H9 (cell line): Measurements from ENCODE around the gene CCR2. TPM values are rescaled to one million over a fixed set of nuclear protein-coding genes. Genes with fewer than 3 reads are reported as not detected.

Source experiments
- DNase-seq: peaks from one replicate; pipeline ENCODE4 v3.0.0-alpha.2; 2017
- H2AFZ ChIP-seq: one replicate; pipeline ENCODE4 v1.6.1; 2013; ENCODE audit warnings: mild to moderate bottlenecking, low read length, control low read depth, moderate library complexity
- H2AK5ac ChIP-seq: 2 replicates; pipeline ENCODE4 v1.6.1; 2013; ENCODE audit warnings: low read length, control low read depth, mixed read lengths; ENCODE audit not compliant: insufficient read length
- H2BK120ac ChIP-seq: one replicate; pipeline ENCODE4 v1.6.1; 2013; ENCODE audit warnings: low read depth, mild to moderate bottlenecking, low read length, control low read depth, inconsistent platforms; ENCODE audit not compliant: poor library complexity, severe bottlenecking
- H2BK12ac ChIP-seq: 2 replicates; pipeline ENCODE4 v1.6.1; 2013; ENCODE audit warnings: low read length, control low read depth, mixed read lengths, low read depth; ENCODE audit not compliant: insufficient read length
- H2BK15ac ChIP-seq: 2 replicates; pipeline ENCODE4 v1.6.1; 2013; ENCODE audit warnings: low read depth, low read length, control low read depth
- H2BK20ac ChIP-seq: one replicate; pipeline ENCODE4 v1.6.1; 2013; ENCODE audit warnings: low read depth, mild to moderate bottlenecking, low read length, control low read depth, inconsistent platforms; ENCODE audit not compliant: poor library complexity, severe bottlenecking
- H2BK5ac ChIP-seq: 2 replicates; pipeline ENCODE4 v1.6.1; 2013; ENCODE audit warnings: low read length, control low read depth, mixed read lengths; ENCODE audit not compliant: insufficient read length
- H3K14ac ChIP-seq: 2 replicates; pipeline ENCODE4 v1.6.1; 2013; ENCODE audit warnings: low read length, control low read depth; ENCODE audit not compliant: insufficient read depth
- H3K18ac ChIP-seq: 2 replicates; pipeline ENCODE4 v1.6.1; 2013; ENCODE audit warnings: low read depth, mild to moderate bottlenecking, mixed read lengths, low read length, control low read depth; ENCODE audit not compliant: insufficient read length
- H3K23ac ChIP-seq: 2 replicates; pipeline ENCODE4 v1.6.1; 2013; ENCODE audit warnings: low read length, control low read depth, mixed read lengths, low read depth; ENCODE audit not compliant: insufficient read length
- H3K23me2 ChIP-seq: 2 replicates; pipeline ENCODE4 v1.6.1; 2013; ENCODE audit warnings: low read depth, mild to moderate bottlenecking, mixed read lengths, low read length, control low read depth; ENCODE audit not compliant: insufficient read length, poor library complexity, severe bottlenecking
- H3K27ac ChIP-seq: 2 replicates; pipeline ENCODE4 v1.5.1; 2013; ENCODE audit warnings: low read length, control low read depth, mixed read lengths, low read depth; ENCODE audit not compliant: insufficient read length
- H3K27me3 ChIP-seq: 2 replicates; pipeline ENCODE4 v1.6.1; 2013; ENCODE audit warnings: low read length, control low read depth, inconsistent platforms; ENCODE audit not compliant: insufficient read depth
- H3K4ac ChIP-seq: 2 replicates; pipeline ENCODE4 v1.6.1; 2013; ENCODE audit warnings: low read depth, mild to moderate bottlenecking, control low read depth, inconsistent platforms, low read length, moderate library complexity
- H3K4me1 ChIP-seq: 2 replicates; pipeline ENCODE4 v1.6.1; 2013; ENCODE audit warnings: low read length, control low read depth, inconsistent platforms; ENCODE audit not compliant: insufficient read depth
- H3K4me2 ChIP-seq: 2 replicates; pipeline ENCODE4 v1.6.1; 2013; ENCODE audit warnings: low read length, control low read depth, mixed read lengths; ENCODE audit not compliant: insufficient read length, insufficient read depth
- H3K56ac ChIP-seq: 2 replicates; pipeline ENCODE4 v1.6.1; 2013; ENCODE audit warnings: low read depth, mild to moderate bottlenecking, mixed read lengths, low read length, control low read depth; ENCODE audit not compliant: insufficient read length
- H3K79me1 ChIP-seq: 2 replicates; pipeline ENCODE4 v1.6.1; 2013; ENCODE audit warnings: low read depth, mild to moderate bottlenecking, moderate library complexity, low read length, control low read depth, inconsistent platforms; ENCODE audit not compliant: insufficient read depth, poor library complexity, severe bottlenecking
- H3K79me2 ChIP-seq: 2 replicates; pipeline ENCODE4 v1.6.1; 2013; ENCODE audit warnings: low read length, control low read depth, inconsistent platforms; ENCODE audit not compliant: insufficient read depth
- H3K9ac ChIP-seq: 2 replicates; pipeline ENCODE4 v1.6.1; 2013; ENCODE audit warnings: low read length, control low read depth, mixed read lengths; ENCODE audit not compliant: insufficient read length; ENCODE audit errors: extremely low read depth
- H3K9me3 ChIP-seq: one replicate; pipeline ENCODE4 v1.6.1; 2013; ENCODE audit warnings: low read depth, low read length, inconsistent platforms; ENCODE audit not compliant: control insufficient read depth
- H3T11ph ChIP-seq: one replicate; pipeline ENCODE4 v1.6.1; 2013; ENCODE audit warnings: mild to moderate bottlenecking, low read length, control low read depth, inconsistent platforms
- H4K20me1 ChIP-seq: one replicate; pipeline ENCODE4 v1.6.1; 2013; ENCODE audit not compliant: control insufficient read depth, insufficient read length, insufficient read depth
- H4K5ac ChIP-seq: 2 replicates; pipeline ENCODE4 v1.6.1; 2013; ENCODE audit warnings: low read depth, mild to moderate bottlenecking, mixed read lengths, low read length, control low read depth; ENCODE audit not compliant: insufficient read length
- H4K8ac ChIP-seq: replicated peaks from 2 replicates; pipeline ENCODE4 v1.6.1; 2013; ENCODE audit warnings: low read length, control low read depth, mixed read lengths, low read depth; ENCODE audit not compliant: insufficient read length
- H4K91ac ChIP-seq: 2 replicates; pipeline ENCODE4 v1.6.1; 2013; ENCODE audit warnings: low read depth, mild to moderate bottlenecking, moderate library complexity, mixed read lengths, low read length, control low read depth; ENCODE audit not compliant: insufficient read length
- H3K27ac Mint-ChIP-seq, 3 experiments: 2 replicates in 2 of 3; 3 replicates in 1 of 3; pipeline ENCODE4 v1.8.0; 2020 to 2021; ENCODE audit warnings: mixed read lengths in 3 of 3, mild to moderate bottlenecking in 1 of 3, moderate library complexity in 1 of 3
- H3K27me3 Mint-ChIP-seq: 2 replicates; pipeline ENCODE4 v1.8.0; 2021; ENCODE audit warnings: low read depth, mild to moderate bottlenecking, moderate library complexity, mixed read lengths
- H3K36me3 Mint-ChIP-seq, 3 experiments: 2 replicates in 2 of 3; 3 replicates in 1 of 3; pipeline ENCODE4 v1.8.0; 2020 to 2021; ENCODE audit warnings: low read depth in 3 of 3, mixed read lengths in 3 of 3; ENCODE audit not compliant: insufficient read depth in 1 of 3
- H3K4me1 Mint-ChIP-seq, 2 experiments: 2 replicates each; pipeline ENCODE4 v1.8.0; 2020; ENCODE audit warnings: mixed read lengths in 2 of 2
- H3K4me3 Mint-ChIP-seq, 2 experiments: 2 replicates in 1 of 2; 3 replicates in 1 of 2; pipeline ENCODE4 v1.8.0; 2020 to 2021; ENCODE audit warnings: mild to moderate bottlenecking in 2 of 2, mixed read lengths in 2 of 2, moderate library complexity in 1 of 2
- H3K9me3 Mint-ChIP-seq, 2 experiments: 2 replicates in 1 of 2; 3 replicates in 1 of 2; pipeline ENCODE4 v1.8.0; 2020; ENCODE audit warnings: mild to moderate bottlenecking in 2 of 2, mixed read lengths in 2 of 2, moderate library complexity in 1 of 2
- CTCF ChIP-seq: fragments of 200-600 bp; sonication (generic); conservative IDR thresholded peaks from 3 replicates; pipeline ENCODE4 v1.8.0; 2021; ENCODE audit warnings: antibody characterized with exemption, mild to moderate bottlenecking
- WGBS: extraction: QIAGEN DNeasy Blood & Tissue Kit; methylation state at CpG from one replicate; pipeline ENCODE4 v1.1.7; 2013; ENCODE audit warnings: missing lambda C conversion rate, low lambda C conversion rate, mixed read lengths; ENCODE audit not compliant: insufficient read length; ENCODE audit errors: extremely low coverage; 5-methylcytosine and 5-hydroxymethylcytosine counted together
- total RNA-seq: library from RNA; stranded (reverse); gene quantifications from 2 replicates; pipeline ENCODE4 v1.2.1, GENCODE V29; 2021

Gene CCR2
- total RNA-seq, 1 experiment from 2014 or later: not detected

GRCh38 chr3:46399098-46399497 is 45.2 kb downstream of the CCR2 start:
- Histone ChIP-seq H3K27me3 (no peaks in the 10 kb centered on the region), H3T11ph (no peak overlapping the region), H4K5ac (no peak overlapping the region), H3K4me2 (no peak overlapping the region), H2AK5ac (no peak overlapping the region), H4K8ac (no peak overlapping the region), H2BK15ac (no peak overlapping the region), H2BK20ac (no peak overlapping the region), H2BK5ac (no peak overlapping the region), H3K79me1 (no peaks in the 10 kb centered on the region), H3K4ac (no peak overlapping the region), H3K18ac (no peak overlapping the region), H3K9ac (no peak overlapping the region), H3K56ac (no peak overlapping the region), H3K23ac (no peak overlapping the region), H2BK120ac (no peak overlapping the region), H4K20me1 (no peaks in the 10 kb centered on the region), H2BK12ac (no peak overlapping the region), H3K14ac (no peak overlapping the region), H4K91ac (no peak overlapping the region), H3K4me1 (no peaks in the 10 kb centered on the region), H3K27ac (no peak overlapping the region), H3K23me2 (no peaks in the 10 kb centered on the region), H2AFZ (no peak overlapping the region), H3K9me3 (no peaks in the 10 kb centered on the region), H3K79me2 (no peaks in the 10 kb centered on the region)
- Mint-ChIP-seq H3K36me3 (no peaks in the 10 kb centered on the region), H3K4me3 (no peak overlapping the region), H3K4me1 (peaks cover 0 to 3% of the 10 kb centered on the region in 2 experiments; a peak in 1 of 4 replicates), H3K27ac (no peak overlapping the region), H3K27me3 (peaks cover 9% of the 10 kb centered on the region), H3K9me3 (no peaks in the 10 kb centered on the region)
- no peak for TF ChIP-seq CTCF
- no CpG with 5 or more reads among the region's 2 CpGs for WGBS
- DNase-seq: no peak
